ENCODE data around the gene ATP8B2. TPM values are rescaled to one million over a fixed set of nuclear protein-coding genes. Genes with fewer than 3 reads are reported as not detected.
A peak's percentile ranks its signal among the peaks of the same experiment; 100 is the strongest.
"Not testable (repeated sequence)": the region's sequence is repeated elsewhere in the genome, so short reads cannot be mapped to it uniquely, and the experiment has no call there.

The ATP8B2 gene, protein sequence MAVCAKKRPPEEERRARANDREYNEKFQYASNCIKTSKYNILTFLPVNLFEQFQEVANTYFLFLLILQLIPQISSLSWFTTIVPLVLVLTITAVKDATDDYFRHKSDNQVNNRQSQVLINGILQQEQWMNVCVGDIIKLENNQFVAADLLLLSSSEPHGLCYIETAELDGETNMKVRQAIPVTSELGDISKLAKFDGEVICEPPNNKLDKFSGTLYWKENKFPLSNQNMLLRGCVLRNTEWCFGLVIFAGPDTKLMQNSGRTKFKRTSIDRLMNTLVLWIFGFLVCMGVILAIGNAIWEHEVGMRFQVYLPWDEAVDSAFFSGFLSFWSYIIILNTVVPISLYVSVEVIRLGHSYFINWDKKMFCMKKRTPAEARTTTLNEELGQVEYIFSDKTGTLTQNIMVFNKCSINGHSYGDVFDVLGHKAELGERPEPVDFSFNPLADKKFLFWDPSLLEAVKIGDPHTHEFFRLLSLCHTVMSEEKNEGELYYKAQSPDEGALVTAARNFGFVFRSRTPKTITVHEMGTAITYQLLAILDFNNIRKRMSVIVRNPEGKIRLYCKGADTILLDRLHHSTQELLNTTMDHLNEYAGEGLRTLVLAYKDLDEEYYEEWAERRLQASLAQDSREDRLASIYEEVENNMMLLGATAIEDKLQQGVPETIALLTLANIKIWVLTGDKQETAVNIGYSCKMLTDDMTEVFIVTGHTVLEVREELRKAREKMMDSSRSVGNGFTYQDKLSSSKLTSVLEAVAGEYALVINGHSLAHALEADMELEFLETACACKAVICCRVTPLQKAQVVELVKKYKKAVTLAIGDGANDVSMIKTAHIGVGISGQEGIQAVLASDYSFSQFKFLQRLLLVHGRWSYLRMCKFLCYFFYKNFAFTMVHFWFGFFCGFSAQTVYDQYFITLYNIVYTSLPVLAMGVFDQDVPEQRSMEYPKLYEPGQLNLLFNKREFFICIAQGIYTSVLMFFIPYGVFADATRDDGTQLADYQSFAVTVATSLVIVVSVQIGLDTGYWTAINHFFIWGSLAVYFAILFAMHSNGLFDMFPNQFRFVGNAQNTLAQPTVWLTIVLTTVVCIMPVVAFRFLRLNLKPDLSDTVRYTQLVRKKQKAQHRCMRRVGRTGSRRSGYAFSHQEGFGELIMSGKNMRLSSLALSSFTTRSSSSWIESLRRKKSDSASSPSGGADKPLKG
- total RNA-seq (10 to 100 TPM in 1 of 6 donors, 1 to 10 TPM in 5; 3.7 to 14.4 (median 6.1) TPM), polyA plus RNA-seq (1 to 10 TPM; 6.2 to 9.9 TPM)

DNA sequence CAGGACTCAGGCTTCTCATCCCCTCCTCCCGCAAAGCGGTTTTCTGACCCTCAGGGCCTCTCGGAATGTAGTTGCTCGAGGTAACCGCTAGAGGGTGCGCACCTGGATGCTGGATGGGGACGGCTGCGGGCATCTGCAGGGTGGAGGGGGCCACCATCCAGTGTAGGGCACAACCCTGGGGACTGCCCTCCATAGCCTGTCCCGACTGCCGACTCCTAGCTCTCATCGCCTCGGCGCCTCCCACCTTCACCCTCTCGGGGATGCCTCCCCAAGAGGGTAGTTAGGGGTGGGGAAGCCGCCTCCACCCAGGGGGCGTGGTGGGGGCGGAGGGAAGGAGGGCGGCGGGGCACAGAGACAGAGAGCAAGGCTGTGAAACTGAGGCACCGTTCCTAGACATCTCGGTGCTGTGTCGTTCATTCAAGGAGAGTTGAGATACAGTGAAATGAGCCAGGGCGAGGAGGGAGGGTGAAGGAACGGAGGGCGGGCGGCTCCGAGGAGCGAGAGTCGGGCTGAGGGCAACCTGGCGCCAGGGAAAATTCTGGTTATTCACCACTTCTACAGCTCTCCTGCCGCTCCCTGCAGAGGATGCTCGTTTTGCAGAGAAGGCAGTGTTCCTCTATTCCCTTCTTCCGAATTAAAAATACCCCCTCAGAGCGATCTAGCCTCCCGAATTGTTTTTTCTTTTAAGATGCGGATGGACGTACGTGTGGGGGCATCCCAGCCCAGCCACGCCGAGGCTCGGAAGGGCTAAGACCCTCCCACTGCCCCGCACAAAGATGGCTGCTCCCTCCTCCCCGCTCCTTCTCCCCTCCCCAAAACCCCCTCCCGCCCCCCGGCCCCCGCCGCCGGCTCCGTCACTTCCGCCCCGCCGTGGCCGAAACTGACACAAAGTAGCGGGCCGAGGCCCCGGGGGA lies at the start of gene ATP8B2:
TSS of gene ATP8B2 (plus strand) at position 857 of the 914 bp plus-strand sequence. CDS start 2,617 bp downstream, outside the sequence.
- H3K4me1 ChIP-seq, result peaks cover 0 to 16% (median 4%) of the 10 kb centered on the region in 3 donors
- FAIRE-seq (no peak), DNase-seq (peak; percentile 58 to 88 (median 77)), ATAC-seq (peak; percentile 54 to 80 (median 73))
- H3K27me3 ChIP-seq, result no peaks in the 10 kb centered on the region
- intact Hi-C loops (cut with DNase I), result no loop called here
- no peaks in the 10 kb centered on the region for H3K36me3 ChIP-seq
- H3K4me3 ChIP-seq, result peak within 1 kb of the TSS; percentile 45 to 62 (median 54)
- H3K27ac ChIP-seq, result peak within 1 kb of the TSS in 2 of 4 donors; percentile 52 to 53
- H3K9me3 ChIP-seq, result no peaks in the 10 kb centered on the region
- TF ChIP-seq, protein P1, sequence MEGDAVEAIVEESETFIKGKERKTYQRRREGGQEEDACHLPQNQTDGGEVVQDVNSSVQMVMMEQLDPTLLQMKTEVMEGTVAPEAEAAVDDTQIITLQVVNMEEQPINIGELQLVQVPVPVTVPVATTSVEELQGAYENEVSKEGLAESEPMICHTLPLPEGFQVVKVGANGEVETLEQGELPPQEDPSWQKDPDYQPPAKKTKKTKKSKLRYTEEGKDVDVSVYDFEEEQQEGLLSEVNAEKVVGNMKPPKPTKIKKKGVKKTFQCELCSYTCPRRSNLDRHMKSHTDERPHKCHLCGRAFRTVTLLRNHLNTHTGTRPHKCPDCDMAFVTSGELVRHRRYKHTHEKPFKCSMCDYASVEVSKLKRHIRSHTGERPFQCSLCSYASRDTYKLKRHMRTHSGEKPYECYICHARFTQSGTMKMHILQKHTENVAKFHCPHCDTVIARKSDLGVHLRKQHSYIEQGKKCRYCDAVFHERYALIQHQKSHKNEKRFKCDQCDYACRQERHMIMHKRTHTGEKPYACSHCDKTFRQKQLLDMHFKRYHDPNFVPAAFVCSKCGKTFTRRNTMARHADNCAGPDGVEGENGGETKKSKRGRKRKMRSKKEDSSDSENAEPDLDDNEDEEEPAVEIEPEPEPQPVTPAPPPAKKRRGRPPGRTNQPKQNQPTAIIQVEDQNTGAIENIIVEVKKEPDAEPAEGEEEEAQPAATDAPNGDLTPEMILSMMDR (IDR thresholded peaks at IDR 0.05), result peak; percentile 81 to 88 (median 86)
- whole genome bisulfite sequencing, 2 donors, result 0 to 1% methylated on average over 48 to 56 of the region's 56 CpGs

DNA sequence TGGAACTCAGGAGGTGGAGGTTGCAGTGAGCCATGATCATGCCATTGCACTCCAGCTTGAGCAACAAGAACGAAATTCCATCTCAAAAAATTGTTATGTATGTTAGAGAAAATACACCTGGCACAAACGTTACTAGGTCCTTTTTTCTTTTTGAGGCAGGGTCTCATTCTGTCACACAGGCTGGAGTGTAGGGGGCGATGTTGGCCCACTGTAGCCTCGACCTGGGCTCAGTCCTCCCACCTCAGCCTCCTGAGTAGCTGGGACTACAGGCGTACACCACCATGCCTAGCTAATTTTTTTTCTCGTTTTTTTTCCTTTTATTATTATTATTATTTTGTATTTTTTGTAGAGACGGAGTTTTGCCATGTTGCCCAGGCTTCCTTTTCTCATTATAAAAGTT lies 48.5 kb upstream of the ATP8B2 start:
- 90 to 96% methylated on average over 7 of the region's 7 CpGs for WGBS, 2 donors
- no peak for FAIRE-seq
- DNase-seq, result no peak

DNA sequence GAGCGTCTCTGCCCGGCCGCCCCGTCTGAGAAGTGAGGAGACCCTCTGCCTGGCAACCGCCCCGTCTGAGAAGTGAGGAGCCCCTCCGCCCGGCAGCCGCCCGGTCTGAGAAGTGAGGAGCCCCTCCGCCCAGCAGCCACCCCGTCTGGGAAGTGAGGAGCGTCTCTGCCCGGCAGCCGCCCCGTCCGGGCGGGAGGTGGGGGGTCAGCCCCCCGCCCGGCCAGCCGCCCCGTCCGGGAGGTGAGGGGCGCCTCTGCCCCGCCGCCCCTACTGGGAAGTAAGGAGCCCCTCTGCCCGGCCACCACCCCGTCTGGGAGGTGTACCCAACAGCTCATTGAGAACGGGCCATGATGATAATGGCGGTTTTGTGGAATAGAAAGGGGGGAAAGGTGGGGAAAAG lies 37.7 kb upstream of the ATP8B2 start:
- H3K36me3 ChIP-seq; DNase-seq; H3K27ac ChIP-seq; FAIRE-seq; H3K4me1 ChIP-seq; intact Hi-C loops (cut with DNase I); H3K27me3 ChIP-seq; ATAC-seq; H3K9me3 ChIP-seq; H3K4me3 ChIP-seq: not testable (repeated sequence)
- 78 to 88% methylated on average over 15 to 28 of the region's 30 CpGs for WGBS, 2 donors

More for the DNA sequence above, 48.5 kb upstream of the ATP8B2 start:
- H3K27ac ChIP-seq, result no peak overlapping the region
- intact Hi-C loops (cut with DNase I), result no loop called here
- H3K9me3 ChIP-seq, result no peaks in the 10 kb centered on the region
- no peak for ATAC-seq
- H3K36me3 ChIP-seq, result peaks cover 0 to 10% (median 0%) of the 10 kb centered on the region in 3 donors
- TF ChIP-seq, protein P1 (IDR thresholded peaks at IDR 0.05), result no peak
- no peak overlapping the region for H3K4me3 ChIP-seq
- H3K27me3 ChIP-seq, result no peaks in the 10 kb centered on the region
- H3K4me1 ChIP-seq, result peaks cover 0 to 6% (median 0%) of the 10 kb centered on the region in 3 donors

DNA sequence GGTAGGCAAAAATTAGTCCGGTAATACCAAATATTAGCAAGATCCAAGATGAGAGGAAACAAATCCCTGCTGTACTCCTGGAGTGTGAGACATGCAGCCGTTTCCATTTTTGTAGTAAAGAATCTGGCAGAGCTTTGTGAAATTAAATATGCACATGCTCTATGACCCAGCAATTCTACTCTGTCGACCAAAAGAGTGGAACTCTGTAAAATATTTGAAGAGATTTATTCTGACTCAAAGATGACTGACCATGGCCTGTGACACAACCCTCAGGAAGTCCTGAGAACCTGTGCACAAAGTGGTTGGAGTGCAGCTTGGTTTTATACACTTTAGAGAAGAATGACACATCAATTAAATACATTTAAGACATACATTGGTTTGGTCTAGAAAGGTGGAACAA lies 36.7 kb upstream of the ATP8B2 start:
- DNase-seq, result no peak
- no peaks in the 10 kb centered on the region for H3K4me1 ChIP-seq
- TF ChIP-seq, protein P1 (IDR thresholded peaks at IDR 0.05), result no peak
- no peaks in the 10 kb centered on the region for H3K9me3 ChIP-seq
- H3K36me3 ChIP-seq, result no peaks in the 10 kb centered on the region
- FAIRE-seq, result no peak
- no peak for ATAC-seq
- no peaks in the 10 kb centered on the region for H3K27me3 ChIP-seq
- WGBS, 2 donors, result 46 to 64% methylated on average over 3 of the region's 3 CpGs
- no peak overlapping the region for H3K4me3 ChIP-seq
- H3K27ac ChIP-seq, result no peak overlapping the region
- intact Hi-C loops (cut with DNase I), result no loop called here
